Measurements from ENCODE around the gene TMEM26. TPM values are rescaled to one million over a fixed set of nuclear protein-coding genes. Genes with fewer than 3 reads are reported as not detected.

TMEM26 gene
- 0.40 and 2.0 TPM in 2 replicates for total RNA-seq

GRCh38 chr10:61452655-61453641, at the start of gene TMEM26:
Gene TMEM26 (minus strand): TSS chr10:61453381. CDS start chr10:61453081, 300 bp downstream.

Other genes with a start within 250 kb of the TMEM26 start
- gene CABCOCO1, start 209.5 kb upstream of the TMEM26 start, total RNA-seq, result 0.26 and 0.36 TPM in 2 replicates

All from smooth muscle cell of the pulmonary artery (primary cell).